ENCODE results near the gene MRPL43. TPM values are rescaled to one million over a fixed set of nuclear protein-coding genes. Genes with fewer than 3 reads are reported as not detected.

Gene MRPL43
- total RNA-seq, 2 experiments from 2014 or later: 56.7 to 56.8 TPM

- CTCF ChIA-PET: interaction anchor here (0.9 to 1.9 kb wide), 5 partner anchors 9 to 11 kb away, joined by 3 to 6 read pairs (median 3); partner anchors contain the start of gene LZTS2
- POLR2A ChIA-PET: no interaction called here
Measured at GRCh38 chr10:101007915-101008822, 20.9 kb upstream of the MRPL43 start.

GRCh38 chr10:101007099-101007711 is 19.9 kb upstream of the MRPL43 start:
- CTCF ChIA-PET: interaction anchor here (1.1 kb wide), 2 partner anchors 10 to 12 kb away, joined by 3 read pairs; no protein-coding TSS in a partner anchor
- POLR2A ChIA-PET: no interaction called here

- ChIA-PET POLR2A (interaction anchor here (1.0 kb wide), 1 partner anchor 14 kb away, joined by 4 read pairs; no protein-coding TSS in a partner anchor), CTCF (interaction anchor here (1.1 to 2.2 kb wide), 2 partner anchors 7 to 9 kb away, joined by 3 to 7 read pairs; no protein-coding TSS in a partner anchor)
Measured at GRCh38 chr10:101006593-101007098, 19.3 kb upstream of the MRPL43 start.

- POLR2A ChIA-PET: interaction anchor here (0.5 to 1.0 kb wide), 2 partner anchors 13 to 1714 kb away, joined by 3 to 4 read pairs; no protein-coding TSS in a partner anchor
- CTCF ChIA-PET: interaction anchor here (2.2 kb wide), 1 partner anchor 8 kb away, joined by 7 read pairs; no protein-coding TSS in a partner anchor
Measured at GRCh38 chr10:101005869-101006567, 18.7 kb upstream of the MRPL43 start.

- ChIA-PET POLR2A (interaction anchor here (1.0 kb wide), 1 partner anchor 13 kb away, joined by 4 read pairs; no protein-coding TSS in a partner anchor), CTCF (interaction anchor here (1.3 to 2.2 kb wide), 2 partner anchors 9 to 14 kb away, joined by 5 to 7 read pairs; no protein-coding TSS in a partner anchor)
Measured at GRCh38 chr10:101005361-101005760, 18.1 kb upstream of the MRPL43 start.

GRCh38 chr10:101003639-101004206 is 16.4 kb upstream of the MRPL43 start:
- ChIA-PET POLR2A (no interaction called here), CTCF (interaction anchor here (1.1 to 2.0 kb wide), 2 partner anchors 8 to 11 kb away, joined by 4 to 10 read pairs; no protein-coding TSS in a partner anchor)

GRCh38 chr10:101002456-101002855 is 15.2 kb upstream of the MRPL43 start:
- ChIA-PET POLR2A (interaction anchor here (0.6 kb wide), 1 partner anchor 52 kb away, joined by 3 read pairs; no protein-coding TSS in a partner anchor), CTCF (interaction anchor here (0.6 to 2.0 kb wide), 4 partner anchors 10 to 59 kb away, joined by 3 to 10 read pairs (median 4); no protein-coding TSS in a partner anchor)

GRCh38 chr10:101001659-101002035 is 14.3 kb upstream of the MRPL43 start:
- ChIA-PET POLR2A (no interaction called here), CTCF (interaction anchor here (0.5 kb wide), 1 partner anchor 39 kb away, joined by 3 read pairs; no protein-coding TSS in a partner anchor)

GRCh38 chr10:101000915-101001658 is 13.8 kb upstream of the MRPL43 start:
- POLR2A ChIA-PET: no interaction called here
- CTCF ChIA-PET: interaction anchor here (0.5 to 0.7 kb wide), 2 partner anchors 13 to 40 kb away, joined by 3 to 4 read pairs; no protein-coding TSS in a partner anchor

GRCh38 chr10:101000127-101000914 is 13.0 kb upstream of the MRPL43 start:
- POLR2A ChIA-PET: no interaction called here
- CTCF ChIA-PET: interaction anchor here (0.7 to 3.9 kb wide), 4 partner anchors 11 to 14 kb away, joined by 3 to 36 read pairs (median 9); no protein-coding TSS in a partner anchor

- CTCF ChIA-PET: interaction anchor here (0.7 to 3.9 kb wide), 7 partner anchors 8 to 30 kb away, joined by 3 to 46 read pairs (median 3); partner anchors contain the start of genes PDZD7 and SFXN3
- POLR2A ChIA-PET: interaction anchor here (0.9 kb wide), 1 partner anchor 30 kb away, joined by 3 read pairs; no protein-coding TSS in a partner anchor
Measured at GRCh38 chr10:100999742-101000126, 12.4 kb upstream of the MRPL43 start, which contains the start of gene LZTS2. TSS of gene LZTS2 (plus strand) at chr10:100999808. CDS start at chr10:101002539, 2,731 bp downstream.

- ChIA-PET CTCF (interaction anchor here (0.7 to 3.9 kb wide), 10 partner anchors 8 to 30 kb away, joined by 3 to 46 read pairs (median 4); partner anchors contain the start of genes PDZD7 and SFXN3), POLR2A (interaction anchor here (0.9 kb wide), 1 partner anchor 29 kb away, joined by 3 read pairs; no protein-coding TSS in a partner anchor)
Measured at GRCh38 chr10:100998991-100999741, 11.9 kb upstream of the MRPL43 start.

- ChIA-PET CTCF (interaction anchor here (0.8 to 3.9 kb wide), 11 partner anchors 10 to 70 kb away, joined by 3 to 46 read pairs (median 6); partner anchors contain the start of genes MRPL43, PDZD7, SFXN3 and TWNK), POLR2A (no interaction called here)
Measured at GRCh38 chr10:100998183-100998990, 11.1 kb upstream of the MRPL43 start.

- CTCF ChIA-PET: interaction anchor here (0.6 to 3.9 kb wide), 14 partner anchors 9 to 71 kb away, joined by 3 to 46 read pairs (median 5); partner anchors contain the start of genes MRPL43, PDZD7, SFXN3 and TWNK
- POLR2A ChIA-PET: interaction anchor here (0.5 to 1.5 kb wide), 3 partner anchors 12 to 169 kb away, joined by 3 to 6 read pairs (median 4); partner anchors contain the start of gene PDZD7
Measured at GRCh38 chr10:100997360-100998182, 10.3 kb upstream of the MRPL43 start.

Measured in activated CD8-positive, alpha-beta memory T cell treated with anti-CD3 and anti-CD28 coated beads for 36 hours (primary cell).